Hippocampal formation (tissue), 2 donors: ENCODE results near the gene SMAD9.
"Not testable (repeated sequence)": the region's sequence is repeated elsewhere in the genome, so short reads cannot be mapped to it uniquely, and the experiment has no call there.

Experiments
- DNase-seq, 2 donors: peaks; one replicate each; lab custom pipeline; 2025; lab: John Stamatoyannopoulos, UW

The SMAD9 gene

GRCh38 chr13:36910545-36910944, 9.5 kb downstream of the SMAD9 start:
- DNase-seq = no peak

DNA sequence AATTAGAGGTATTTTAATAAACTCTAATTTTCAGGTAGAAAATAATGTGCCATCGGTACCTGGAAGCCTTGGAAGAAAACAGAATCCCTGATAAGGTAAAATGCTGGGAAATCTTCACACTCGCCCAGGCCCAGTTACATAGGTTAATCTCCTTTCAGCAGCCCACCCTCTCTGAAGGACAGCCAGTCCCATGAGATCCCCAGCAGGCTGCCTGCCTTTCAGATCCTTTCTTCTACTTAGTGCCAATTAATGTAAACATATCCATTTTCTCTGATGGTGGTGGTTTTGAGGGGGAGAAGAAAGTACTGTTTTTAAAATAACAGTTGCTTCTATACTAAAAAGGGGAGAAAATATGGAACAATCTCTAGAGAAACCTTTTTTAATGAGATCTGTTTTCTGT, 12.2 kb downstream of the SMAD9 start:
- DNase-seq = no peak

GRCh38 chr13:36907266-36907665, 12.8 kb downstream of the SMAD9 start:
- DNase-seq = no peak

GRCh38 chr13:36905944-36906343, 14.1 kb downstream of the SMAD9 start:
- no peak for DNase-seq

DNA sequence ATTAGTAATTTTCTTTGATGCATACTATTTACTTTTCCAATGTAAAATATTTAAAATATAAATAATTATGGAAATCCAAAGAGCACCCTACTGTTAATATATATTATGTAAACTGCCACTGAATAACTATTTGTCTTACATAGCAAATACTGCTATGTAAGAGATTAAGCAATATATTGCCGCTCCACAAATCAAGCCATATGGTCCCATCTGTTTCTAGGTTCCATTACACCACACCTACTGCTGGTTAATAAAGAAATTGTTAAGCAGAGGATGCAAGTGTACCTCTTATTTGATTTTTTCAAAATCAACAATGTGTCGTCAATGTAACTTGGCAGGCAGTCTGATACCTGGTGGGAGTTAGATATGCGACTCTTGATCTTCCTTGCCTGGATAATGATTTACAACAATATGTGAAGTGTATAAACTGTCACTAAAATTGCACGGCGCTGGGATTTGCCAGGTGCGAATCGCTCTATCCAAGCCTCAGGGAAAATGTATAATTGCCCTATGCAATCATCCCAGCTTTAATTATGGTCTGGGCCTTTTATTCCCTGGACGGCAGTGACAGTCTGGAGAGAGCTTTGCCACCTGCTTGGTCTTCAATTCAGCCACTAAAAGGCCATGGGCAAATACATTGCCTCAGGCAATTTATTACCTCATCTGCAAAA, 16.0 kb downstream of the SMAD9 start:
- no peak for DNase-seq

- DNase-seq = no peak
Measured at GRCh38 chr13:36897054-36897616, 22.9 kb downstream of the SMAD9 start.

- DNase-seq = no peak
Measured at GRCh38 chr13:36891752-36892151, 28.3 kb downstream of the SMAD9 start.

- DNase-seq = no peak
Measured at GRCh38 chr13:36888645-36889044, 31.4 kb downstream of the SMAD9 start.

DNA sequence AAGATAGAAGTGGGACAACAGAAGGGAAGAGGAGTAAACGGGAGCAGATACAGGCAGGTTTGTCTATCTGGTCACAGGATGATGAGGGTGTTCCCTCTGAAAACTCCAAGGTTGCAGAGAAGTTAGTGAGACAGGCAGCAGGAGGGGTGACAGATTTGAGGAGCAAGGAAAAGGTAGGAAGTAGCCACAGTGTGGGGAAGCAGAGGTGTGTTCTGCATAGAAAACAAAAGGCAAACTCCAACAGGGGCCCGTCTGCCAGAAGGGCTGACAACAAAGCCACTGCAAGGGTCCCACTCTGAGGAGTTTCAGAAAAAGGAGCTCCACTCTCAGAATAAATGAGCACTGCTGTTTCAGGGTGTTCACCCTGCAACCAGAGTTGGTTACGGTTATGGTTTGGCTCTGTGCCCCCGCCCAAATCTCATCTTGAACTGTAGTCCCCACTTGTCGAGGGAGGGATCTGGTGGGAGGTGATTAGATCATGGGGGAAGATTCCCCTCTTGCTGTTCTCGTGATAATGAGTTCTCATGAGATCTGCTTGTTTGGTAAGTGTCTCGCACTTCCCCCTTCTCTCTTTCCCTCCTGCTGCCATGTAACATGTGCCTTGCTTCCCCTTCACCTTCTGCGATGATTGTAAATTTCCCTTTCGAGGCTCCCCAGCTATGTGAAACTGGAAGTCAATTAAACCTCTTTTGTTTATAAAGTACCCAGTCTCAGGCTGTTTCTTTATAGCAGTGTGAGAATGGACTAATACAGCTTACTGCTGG, 32.1 kb downstream of the SMAD9 start:
- no peak for DNase-seq

DNA sequence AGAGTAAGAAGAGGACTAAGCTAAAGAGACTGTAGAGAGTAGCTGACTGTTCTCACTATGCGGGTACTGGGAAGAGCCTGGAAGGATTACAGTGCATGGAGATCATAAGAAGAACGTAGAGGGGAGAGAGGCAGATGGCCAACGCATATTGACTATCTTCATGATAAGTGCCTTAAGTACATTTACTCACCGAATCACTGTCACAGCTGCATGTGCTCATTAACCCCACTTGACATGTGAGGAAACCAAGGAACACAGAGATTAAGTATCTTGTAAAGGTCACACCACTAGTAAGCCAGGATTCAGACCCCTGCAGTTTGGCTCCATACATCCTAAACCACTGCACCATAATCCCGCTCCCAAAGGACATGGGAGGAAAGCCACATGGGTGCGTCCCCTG, 34.1 kb downstream of the SMAD9 start:
- DNase-seq = no peak

- DNase-seq = no peak
Measured at GRCh38 chr13:36884235-36884634, 35.8 kb downstream of the SMAD9 start.

DNA sequence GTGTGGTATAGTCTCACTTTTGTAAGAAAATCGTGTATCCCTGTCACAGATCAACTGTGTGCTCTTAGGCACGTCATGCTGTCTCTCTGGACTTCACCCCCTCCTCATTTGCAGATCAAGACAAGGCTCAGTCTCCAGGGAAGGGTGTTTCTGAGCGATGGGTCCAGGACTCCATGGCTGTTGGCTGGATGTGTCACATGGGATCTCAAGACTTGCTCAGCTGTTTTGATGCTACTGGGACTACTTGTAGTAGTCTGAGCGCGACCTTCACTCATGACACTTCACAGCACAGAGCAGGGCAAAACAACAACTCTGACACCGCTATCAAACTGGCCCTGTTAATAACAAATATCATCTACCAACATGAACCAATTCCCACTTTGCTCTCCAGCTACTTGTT, 36.2 kb downstream of the SMAD9 start:
- DNase-seq = no peak

DNA sequence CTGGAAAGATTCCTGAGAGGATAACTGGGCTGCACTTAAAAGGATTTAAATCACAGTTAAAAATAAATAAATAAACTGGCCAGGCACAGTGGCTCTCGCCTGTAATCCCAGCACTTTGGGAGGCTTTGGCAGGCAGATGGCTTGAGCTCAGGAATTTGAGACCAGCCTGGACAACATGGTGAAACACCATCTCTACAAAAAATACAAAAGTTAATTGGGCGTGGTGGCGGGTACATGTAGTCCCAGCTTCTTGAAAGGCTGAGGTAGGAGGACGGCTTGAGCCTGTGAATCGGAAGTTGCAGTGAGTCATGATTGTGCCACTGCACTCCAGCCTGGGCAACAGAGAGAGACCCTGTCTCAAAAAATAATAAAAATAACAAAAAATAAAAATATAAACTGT, 36.6 kb downstream of the SMAD9 start:
- not testable (repeated sequence) for DNase-seq

DNA sequence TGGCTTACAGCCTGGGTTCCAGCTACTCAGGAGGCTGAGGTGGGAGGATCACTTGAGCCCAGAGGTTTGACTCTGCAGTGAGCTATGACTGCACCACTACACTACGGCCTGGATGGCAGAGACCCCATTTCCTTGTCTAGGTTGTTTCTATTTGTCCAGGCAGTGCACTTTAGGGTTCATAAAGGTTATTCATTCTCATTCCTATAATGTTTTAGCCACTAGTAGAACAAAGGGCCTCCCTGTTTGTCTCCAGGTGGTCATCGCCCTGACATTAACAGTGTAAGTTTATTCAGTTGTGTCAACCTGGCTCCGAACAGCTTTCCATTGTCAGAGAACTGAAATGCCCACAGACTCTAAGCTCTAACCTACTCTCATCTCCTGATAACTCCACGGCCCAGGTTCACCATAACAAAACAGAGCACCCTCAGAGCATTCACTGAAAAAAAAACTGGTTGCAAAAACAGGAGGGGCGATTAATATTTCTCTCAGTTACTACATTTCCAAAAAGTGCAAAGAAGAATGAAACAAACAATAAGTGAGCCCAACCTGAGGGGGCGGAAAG, 37.1 kb downstream of the SMAD9 start:
- DNase-seq = no peak

DNA sequence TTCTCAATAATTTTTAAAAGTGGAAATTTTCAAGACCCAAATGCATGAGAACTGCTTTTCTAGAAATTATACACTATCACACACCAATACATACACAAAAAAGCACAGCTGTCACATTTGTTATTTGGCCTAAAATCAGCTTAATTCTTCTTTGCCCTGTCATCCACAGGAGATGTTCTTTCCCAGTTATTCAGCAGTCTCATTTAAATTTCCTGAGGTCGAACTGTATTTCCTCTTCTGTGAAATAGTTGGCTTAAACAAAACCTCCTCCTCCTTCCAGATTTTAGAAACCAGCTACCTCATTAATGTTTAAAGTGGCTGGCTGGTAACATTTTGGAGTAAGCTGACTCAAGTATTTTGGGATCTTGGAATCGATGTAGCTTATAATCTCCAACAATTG, 39.1 kb downstream of the SMAD9 start:
- DNase-seq = no peak

GRCh38 chr13:36879218-36879938, 40.7 kb downstream of the SMAD9 start:
- no peak for DNase-seq

DNA sequence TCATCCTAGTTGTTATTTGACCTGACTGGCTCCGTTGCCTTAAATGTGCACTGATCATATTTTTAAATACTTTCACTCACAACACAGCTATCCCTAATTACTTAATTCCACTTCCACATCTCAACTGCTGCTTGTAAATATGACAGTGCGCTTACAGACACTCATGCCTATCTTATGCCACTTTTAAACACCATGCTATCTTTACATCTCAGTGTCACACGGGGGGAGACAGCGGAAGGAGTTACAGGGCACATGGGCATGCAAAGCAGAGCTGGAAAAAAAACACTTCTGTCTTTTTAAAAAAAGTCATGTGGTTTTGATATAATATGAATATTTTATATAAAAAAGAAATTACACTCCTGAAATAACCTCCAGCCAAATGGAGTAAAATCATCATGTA, 44.1 kb downstream of the SMAD9 start:
- DNase-seq = no peak

GRCh38 chr13:36875431-36875830, 44.6 kb downstream of the SMAD9 start:
- no peak for DNase-seq

DNA sequence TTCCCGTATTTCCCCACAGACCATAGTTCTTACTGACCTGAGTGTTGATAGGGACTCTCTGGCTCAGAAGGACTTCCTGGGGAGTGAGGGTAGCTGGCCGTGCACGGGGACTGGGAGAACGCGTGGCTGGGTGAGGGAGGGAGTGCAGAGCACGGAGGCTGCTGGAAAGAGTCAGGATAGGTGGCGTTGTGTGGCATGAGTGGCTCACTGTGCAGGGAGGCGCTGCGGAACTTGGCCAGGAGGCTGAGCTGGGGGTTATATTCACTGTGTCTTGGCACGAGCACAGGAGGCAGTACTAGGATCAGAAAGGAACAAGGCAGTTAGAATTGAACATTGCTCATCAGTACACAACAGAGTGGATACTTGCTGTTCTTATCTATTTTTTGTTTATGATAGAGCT, 47.4 kb downstream of the SMAD9 start:
- DNase-seq = peak; percentile 42 to 51

GRCh38 chr13:36870050-36870692, 49.9 kb downstream of the SMAD9 start:
- no peak for DNase-seq

- no peak for DNase-seq
Measured at GRCh38 chr13:36866232-36866631, 53.8 kb downstream of the SMAD9 start.

DNA sequence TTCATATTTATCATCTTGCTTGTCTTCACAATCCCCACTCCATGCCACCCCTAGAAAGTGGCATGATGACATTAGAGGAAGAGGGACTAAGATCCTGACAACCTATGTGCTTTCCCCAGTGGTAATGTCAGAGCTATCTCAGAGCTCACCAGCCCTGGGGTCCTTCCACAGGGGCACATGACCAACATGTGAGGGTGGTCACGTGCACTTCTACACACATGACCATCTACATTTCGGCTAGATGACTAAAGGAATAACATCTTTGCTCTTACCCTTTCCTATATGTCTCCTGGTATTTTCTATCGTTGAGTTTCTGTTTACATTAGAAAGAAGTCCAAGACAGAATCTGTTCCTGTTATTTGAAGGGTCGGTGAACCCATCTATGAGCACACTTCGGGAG, 54.8 kb downstream of the SMAD9 start:
- DNase-seq = no peak
